ENCODE measurements around the gene EPS15.

- no peak for TF ChIP-seq EZH2 (optimal IDR thresholded peaks at IDR 0.05; ENCODE audit: low read depth, low read length)
- TF ChIP-seq, protein P1, sequence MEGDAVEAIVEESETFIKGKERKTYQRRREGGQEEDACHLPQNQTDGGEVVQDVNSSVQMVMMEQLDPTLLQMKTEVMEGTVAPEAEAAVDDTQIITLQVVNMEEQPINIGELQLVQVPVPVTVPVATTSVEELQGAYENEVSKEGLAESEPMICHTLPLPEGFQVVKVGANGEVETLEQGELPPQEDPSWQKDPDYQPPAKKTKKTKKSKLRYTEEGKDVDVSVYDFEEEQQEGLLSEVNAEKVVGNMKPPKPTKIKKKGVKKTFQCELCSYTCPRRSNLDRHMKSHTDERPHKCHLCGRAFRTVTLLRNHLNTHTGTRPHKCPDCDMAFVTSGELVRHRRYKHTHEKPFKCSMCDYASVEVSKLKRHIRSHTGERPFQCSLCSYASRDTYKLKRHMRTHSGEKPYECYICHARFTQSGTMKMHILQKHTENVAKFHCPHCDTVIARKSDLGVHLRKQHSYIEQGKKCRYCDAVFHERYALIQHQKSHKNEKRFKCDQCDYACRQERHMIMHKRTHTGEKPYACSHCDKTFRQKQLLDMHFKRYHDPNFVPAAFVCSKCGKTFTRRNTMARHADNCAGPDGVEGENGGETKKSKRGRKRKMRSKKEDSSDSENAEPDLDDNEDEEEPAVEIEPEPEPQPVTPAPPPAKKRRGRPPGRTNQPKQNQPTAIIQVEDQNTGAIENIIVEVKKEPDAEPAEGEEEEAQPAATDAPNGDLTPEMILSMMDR (IDR thresholded peaks at IDR 0.05; ENCODE audit: low read length): no peak
Observed at GRCh38 chr1:51518033-51518585, 957 bp downstream of the EPS15 start.

Data from MM.1S (cell line).